Measurements from ENCODE around the gene TLE7.

TLE7 gene

DNA sequence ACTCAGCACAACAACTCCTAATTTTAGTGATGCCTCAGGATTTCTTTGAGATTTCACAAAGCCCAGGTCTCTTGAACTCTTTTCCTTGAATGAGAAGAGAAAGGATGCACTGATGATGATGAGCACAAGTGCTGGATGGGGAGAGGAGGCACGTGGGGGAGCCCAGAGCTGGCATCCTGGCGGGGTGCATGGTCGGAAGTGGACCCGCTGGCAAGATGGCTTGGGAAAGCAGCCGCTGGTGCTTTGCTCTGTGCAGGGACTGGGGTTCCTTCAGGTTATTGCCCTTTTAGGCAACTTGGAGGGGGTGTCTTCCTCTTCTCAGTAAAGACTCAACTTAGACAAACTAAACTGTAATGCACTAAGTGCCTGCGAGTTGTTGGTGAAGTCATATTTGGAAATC, 61.0 kb downstream of the TLE7 start:
- no peak for DNase-seq (ENCODE audit: low spot score)
- POLR2A ChIA-PET (ENCODE audit: low non-redundant PET), result no interaction called here
- TF ChIP-seq, protein P1, sequence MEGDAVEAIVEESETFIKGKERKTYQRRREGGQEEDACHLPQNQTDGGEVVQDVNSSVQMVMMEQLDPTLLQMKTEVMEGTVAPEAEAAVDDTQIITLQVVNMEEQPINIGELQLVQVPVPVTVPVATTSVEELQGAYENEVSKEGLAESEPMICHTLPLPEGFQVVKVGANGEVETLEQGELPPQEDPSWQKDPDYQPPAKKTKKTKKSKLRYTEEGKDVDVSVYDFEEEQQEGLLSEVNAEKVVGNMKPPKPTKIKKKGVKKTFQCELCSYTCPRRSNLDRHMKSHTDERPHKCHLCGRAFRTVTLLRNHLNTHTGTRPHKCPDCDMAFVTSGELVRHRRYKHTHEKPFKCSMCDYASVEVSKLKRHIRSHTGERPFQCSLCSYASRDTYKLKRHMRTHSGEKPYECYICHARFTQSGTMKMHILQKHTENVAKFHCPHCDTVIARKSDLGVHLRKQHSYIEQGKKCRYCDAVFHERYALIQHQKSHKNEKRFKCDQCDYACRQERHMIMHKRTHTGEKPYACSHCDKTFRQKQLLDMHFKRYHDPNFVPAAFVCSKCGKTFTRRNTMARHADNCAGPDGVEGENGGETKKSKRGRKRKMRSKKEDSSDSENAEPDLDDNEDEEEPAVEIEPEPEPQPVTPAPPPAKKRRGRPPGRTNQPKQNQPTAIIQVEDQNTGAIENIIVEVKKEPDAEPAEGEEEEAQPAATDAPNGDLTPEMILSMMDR (conservative IDR thresholded peaks at IDR 0.05; ENCODE audit: low read depth), result no peak
- CTCF ChIA-PET, result no interaction called here
- no peak overlapping the region for H3K27ac ChIP-seq

Measured in RWPE1 (cell line).